Measurements from ENCODE around the gene ZFP36L1. TPM values are rescaled to one million over a fixed set of nuclear protein-coding genes. Genes with fewer than 3 reads are reported as not detected.
"Not testable (repeated sequence)": the region's sequence is repeated elsewhere in the genome, so short reads cannot be mapped to it uniquely, and the experiment has no call there.

Gene ZFP36L1
- polyA plus RNA-seq, 1 donor: 163 TPM

DNA sequence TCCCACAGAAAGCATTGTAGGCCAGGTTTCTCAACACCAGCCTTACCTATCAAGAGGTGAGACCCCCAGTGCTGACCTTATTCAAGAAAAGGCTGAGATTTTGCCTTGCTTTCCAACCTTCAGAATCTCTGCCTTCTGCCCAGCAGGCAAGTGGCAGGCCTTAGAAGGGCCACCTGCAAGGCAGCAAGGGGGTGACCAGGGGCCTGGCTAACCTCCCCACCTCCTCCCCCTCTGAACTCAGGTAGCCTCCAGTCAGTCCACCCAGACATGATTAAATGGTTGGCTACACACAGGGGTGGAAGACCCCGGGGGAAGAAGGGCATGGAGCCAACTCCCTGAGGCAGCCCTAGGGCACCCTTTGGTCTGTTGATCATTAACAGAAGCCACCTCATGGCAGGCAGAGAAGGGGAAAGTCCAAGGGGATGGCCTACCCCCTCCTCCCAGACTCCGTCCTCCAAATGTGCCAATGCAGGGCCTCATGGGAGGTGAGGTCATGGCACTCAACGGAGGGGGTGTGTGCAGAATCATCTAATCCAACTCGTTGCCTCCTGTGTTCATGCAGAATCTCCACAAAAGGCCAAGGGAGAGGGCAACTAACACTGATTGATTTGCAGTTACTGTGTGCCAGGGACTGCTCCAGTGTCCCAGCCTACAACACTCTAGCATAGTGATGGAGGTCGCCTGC is 8.5 kb downstream of the ZFP36L1 start:
- no peak for DNase-seq (ENCODE audit: low read depth)

DNA sequence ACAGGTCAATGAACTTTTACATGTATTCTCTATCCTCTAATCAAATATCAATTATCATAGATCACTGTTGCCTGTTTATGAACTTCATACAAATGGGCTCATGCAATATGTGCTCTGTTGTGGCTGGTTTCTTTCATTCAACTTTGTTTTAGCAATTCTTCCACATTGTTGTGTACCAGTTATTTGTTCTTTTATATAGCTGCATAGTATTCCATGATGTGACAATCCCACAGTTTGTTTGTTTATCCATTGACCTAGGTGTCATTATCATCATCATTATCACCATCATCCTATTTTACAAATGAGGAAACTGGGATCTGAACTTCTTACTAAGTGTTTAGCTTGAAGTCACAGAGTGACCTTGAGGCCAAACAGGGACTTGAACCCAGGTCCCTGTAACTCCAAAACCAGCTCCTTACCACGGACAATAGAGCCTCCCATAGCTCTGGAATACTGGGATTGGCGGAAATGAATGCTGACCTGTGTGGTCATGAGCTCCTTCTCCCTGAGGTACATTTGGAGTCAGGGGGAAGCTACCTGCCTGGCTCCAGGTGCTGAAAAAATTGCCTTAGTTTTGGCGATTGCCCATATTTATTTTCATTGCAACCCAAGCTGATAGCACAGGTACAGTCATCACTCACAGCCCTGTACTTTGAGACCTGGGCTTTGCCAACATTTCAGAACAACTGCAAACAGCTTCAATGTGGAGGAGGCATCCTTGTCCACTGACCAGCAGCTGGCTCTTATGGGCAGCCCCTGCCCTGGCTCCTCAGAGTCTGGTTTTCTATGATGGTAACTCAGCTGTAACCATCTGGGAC is 9.2 kb downstream of the ZFP36L1 start:
- no peak for DNase-seq (ENCODE audit: low read depth)

DNA sequence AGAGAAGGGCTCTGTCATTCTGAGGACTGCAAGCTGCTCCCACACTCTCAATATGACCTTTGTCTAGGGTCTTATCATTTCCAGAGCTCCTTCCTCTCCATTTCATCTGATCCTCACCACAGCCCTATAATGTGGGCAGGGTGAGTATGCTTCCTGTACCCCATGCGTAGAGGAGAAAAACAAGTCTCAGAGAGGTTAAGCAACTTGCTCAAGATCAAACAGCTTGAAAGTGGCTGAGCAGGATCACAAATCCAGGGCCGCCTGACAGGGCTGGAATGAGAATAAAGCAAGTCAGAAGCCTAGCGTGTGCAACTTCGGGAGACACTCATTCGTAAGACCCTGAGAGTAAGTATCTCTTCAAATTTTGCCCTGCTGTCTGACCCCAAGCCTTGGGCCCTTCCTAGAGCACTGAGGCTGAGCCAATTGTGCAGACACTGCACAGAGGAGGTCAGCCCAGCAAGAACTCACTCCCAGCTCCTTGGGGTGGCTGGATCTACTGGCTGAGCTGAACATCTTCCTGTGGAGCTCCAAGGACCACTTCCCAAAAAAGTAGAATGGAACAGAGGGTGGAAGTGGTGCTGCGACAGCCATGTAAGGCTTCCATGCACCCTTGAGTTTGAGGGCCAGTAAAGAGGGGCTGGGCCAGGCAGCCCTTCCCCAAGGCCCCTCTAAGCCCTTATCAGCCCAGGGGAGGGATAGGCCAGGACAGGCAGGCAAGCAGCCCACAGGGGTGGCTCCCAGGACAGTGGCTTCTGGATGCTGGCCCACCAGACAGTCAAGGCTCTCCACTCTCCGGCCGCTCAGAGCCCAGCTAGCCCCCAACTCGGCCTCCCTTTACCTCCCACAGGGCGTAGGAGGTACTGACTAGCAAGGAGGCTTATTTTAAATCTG is 10.5 kb downstream of the ZFP36L1 start:
- no peak for DNase-seq (ENCODE audit: low read depth)

DNA sequence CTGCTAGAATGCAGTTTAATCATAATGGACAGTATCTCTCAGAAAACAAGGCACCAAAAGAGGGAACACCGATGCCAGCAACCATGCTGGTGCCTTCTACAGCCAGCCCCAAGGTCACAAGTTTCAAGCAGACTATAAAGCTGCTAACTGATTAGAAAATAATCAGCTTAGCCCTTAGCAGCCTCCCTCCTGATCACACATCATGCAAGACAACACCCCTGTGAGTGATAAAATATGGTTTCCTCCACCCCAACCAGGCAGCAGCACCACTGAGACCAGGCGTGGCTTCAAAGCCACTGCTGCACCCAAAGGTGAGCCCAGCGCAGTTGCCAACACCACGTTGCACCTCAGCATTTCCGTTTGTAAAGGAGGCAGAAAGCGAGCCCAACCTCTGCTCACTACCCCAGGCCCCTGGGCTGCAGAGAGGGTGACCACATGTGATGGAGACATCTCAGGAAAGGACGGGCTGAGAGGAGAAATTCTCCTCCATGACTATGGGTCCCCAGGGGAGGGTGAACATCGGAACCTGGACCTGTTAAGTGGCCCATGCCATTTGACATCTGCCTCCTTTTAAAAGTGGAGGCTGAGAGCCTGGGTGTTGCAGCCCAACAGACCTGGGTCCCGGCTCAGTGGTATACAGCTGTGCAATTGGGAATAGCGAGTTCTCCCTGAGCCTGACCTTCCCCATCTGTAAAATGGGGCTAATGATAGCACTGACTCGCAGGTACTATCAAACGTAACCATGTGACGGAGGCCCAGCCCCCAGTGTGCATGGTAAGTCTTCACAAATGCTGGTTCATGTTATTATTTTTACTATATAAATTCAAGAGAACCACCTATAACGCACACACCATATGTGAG is 11.5 kb downstream of the ZFP36L1 start:
- DNase-seq (ENCODE audit: low read depth): no peak

DNA sequence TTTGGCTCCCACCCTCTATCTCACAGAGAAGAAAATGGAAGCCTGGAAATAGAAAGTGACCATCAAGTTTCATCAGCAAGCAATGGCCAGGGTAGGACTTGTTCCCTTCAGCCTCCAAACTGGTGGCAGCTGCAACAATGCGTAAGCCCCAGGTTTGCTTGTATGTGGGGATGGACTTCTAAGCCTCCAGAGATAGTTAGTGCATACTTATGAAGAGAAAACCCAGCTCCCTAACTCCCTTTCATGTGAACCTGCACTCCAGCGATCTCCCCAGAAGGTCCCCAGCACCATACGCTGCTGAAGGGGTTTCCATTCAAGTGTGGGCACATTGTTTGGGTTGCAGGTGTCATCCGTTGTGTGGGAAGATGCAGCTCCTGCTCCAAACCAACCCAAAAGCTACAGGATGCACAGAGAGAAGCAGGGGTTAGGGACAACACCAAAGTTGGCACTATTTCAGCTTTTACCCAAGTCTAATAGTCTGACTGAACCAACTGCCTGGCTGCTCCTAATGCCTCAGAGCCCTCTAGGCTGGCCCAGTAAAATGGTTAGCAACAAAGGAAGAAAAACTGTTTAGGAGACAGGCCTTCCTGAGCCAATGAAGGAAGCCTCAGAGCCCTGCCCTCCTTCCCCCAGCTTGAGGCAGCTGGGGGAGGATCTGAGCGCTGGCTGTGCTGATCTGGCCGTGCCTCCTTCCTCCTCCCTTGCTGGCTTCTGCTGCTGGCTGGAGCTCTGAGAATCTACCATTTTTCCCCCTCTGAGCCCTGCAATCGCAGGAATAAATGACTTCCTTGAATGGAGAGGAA is 12.3 kb downstream of the ZFP36L1 start:
- no peak for DNase-seq (ENCODE audit: low read depth)

DNA sequence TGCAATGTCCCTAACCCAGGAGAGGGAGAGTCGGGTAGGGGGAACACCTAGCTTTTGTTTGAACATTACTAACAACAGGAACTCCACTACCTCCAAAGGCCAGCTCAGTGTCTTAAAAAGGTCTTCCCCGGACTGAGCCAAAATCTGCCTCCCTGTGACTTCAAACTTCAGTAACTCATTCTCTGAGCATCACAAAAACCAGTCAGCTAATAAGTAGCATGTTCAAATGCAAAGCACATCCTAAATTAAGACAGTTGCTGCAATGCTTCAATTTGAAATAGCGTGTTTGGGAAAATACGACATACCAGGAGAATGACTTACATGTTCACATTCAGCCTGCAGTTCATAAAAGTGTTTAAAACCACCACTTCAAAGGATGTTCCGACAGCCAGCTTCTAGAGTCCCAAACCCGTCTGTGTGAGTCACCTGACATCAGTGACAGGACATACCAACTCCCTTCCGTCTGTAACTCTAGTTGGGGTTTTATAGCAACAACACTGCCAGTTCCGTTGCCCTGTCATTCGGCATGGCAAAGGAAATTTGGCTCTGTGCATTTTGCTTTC is 13.0 kb downstream of the ZFP36L1 start:
- no peak for DNase-seq (ENCODE audit: low read depth)

DNA sequence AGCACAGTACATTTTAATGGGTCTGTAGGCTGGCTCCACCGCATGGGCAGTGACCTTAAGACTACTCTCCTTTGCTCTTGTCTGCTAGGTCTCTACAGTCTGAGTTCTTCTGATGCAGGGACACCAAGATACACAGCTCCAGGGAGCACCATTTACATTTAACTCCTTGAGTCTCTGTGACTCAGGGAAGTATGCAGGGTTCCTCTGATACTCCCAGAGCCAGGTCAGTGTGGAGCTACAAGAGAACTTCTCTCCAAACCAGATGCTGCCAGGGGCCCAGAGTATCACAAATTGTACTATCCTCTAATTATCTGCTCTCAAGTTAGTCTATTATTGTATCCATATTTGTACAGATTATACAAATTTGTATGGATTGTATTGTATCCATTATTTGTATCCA is 15.2 kb downstream of the ZFP36L1 start:
- DNase-seq (ENCODE audit: low read depth): no peak

DNA sequence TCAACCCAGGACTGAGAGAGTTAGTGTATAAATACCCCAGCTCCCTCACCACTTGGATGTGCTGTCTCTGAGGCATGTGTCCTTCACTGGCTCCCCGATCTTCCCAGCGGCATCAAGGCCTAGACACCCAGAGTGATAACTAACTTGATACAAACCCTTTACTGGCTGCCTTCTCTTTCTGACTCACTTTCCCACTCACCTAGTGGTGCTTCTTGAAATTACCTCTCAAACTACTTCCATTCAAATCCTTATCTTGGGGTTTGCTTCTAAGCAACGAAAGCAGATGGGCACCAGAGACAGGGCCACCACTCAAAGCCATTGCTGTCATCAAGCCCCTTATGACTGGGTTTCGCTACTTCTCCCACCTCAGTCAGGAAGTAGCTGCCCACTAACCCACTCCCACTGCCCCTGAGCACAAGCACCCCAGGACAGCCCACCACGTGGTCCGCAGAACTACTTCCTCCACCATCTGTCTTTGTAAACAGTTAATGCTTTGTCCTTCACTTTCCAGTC is 17.2 kb downstream of the ZFP36L1 start:
- no peak for DNase-seq (ENCODE audit: low read depth)

DNA sequence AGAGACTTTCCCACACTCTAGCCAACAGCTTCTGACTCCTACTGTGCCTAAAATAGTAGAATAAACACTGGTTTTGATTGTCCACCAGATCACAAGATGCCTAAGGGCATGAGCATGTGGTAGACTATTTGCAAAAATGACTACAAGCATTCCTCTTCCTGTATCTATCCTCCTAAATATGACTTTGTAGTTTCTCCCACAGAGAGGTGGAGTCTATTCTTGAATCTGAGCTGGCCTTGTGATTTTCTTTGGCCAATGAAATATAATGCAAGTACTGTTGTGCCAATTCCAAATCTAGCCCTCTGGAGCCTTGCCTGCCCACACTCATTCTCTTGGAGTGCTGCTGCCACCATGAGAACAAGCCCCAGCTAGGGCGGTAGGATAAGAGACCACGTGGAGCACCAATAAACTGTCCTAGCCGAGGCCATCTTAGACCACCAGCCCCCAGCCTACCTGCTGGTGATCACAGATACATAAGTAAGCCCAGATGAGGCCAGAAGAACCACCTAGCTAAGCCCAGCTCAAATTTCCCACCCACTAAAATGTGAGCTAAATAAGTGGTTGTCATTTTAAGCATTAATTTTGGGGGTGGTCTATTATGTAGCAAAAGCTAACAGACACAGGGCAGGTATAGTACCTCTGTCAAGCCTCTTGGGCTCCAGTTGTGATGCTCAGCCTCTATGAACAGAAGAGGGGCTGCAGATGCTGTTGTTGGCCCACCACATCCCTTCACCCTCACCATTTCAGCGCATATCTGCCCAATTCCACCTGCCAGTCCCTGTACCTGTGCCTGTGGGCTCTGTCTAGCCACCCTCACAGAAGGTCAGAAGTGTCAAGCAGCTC is 17.9 kb downstream of the ZFP36L1 start:
- DNase-seq (ENCODE audit: low read depth): no peak

DNA sequence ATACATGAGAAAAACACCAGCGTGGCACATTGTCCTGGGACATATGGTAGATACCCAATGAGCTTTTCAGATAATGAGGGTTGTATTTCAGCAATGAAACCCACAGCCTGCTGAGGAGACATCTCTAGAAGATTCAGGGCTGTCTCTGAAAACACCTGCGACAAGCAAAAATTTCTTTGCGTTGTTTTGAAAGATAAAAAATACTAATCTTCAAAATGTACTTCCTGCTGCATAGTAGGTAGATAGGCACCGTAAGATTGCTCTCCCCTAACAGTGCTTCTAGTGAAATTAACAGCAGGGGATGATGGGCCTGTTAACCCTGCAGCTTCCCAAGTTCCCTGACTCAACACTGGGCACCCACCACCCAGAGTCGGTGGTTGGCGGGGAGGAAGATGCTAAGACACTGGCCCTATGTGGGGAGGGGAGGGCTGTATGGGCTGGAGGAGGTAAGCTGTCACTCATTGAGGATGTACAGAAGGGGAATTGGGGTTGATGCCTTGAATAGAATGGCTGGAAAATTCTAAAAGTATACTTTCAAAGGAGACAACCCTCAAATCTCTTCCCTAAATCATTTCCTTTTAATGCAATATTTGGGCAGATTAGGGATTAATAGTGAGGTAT is 20.0 kb downstream of the ZFP36L1 start:
- DNase-seq (ENCODE audit: low read depth): no peak

DNA sequence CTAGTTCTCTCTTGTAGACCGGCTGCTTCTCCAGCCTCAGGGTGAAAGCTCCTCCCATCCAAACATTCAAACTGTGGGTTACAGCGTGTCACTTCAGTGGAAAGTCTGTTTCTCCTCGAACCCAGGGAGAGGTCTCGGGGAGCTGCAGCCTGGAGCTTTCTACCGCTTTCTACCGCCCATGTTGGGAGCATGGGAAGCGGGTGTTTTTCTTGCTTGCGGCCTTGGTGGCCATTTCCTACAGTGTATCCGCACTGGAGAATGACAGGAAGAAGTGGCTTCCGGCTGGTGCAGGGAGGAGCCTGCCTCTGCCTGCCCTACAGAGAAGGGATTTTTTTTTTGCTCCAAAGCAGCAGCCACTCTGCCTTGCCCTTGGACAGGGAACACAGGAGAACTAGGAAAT is 21.2 kb downstream of the ZFP36L1 start:
- no peak for DNase-seq (ENCODE audit: low read depth)

DNA sequence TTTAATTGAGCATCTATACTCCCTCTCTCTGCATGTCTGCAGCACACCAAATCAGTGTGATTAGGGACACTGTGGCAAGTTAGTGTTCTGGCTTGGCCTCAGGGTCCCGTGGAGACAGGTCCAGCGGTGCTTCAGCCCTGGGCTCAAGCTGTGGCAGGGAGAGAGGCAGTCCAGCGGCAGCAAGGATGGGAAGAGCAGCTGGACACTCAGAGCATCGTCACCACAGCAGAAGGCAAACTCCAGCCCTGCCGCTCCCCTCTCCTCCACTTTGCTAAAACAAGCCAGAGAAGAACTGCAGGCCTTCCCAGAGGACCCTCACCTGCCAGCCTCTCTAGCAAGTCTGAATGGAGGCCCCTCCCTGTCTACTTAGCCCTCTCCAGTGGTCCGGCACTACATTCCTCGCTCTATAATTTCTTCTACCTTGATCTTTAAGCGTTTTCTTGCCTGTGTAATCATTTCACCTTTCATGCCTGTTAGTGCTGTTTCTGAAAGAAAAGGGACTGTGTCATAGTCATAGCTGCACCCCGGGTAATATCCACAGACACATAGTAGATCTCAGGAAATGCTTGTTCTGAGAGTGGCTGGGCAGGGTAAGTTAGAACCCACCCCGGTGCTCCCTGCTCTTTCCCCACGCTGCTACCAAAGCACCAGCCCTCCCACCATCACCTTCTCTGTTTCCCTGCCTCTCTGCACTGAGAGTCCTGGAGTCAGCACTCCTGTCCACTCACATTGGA is 22.1 kb downstream of the ZFP36L1 start:
- DNase-seq (ENCODE audit: low read depth): no peak

DNA sequence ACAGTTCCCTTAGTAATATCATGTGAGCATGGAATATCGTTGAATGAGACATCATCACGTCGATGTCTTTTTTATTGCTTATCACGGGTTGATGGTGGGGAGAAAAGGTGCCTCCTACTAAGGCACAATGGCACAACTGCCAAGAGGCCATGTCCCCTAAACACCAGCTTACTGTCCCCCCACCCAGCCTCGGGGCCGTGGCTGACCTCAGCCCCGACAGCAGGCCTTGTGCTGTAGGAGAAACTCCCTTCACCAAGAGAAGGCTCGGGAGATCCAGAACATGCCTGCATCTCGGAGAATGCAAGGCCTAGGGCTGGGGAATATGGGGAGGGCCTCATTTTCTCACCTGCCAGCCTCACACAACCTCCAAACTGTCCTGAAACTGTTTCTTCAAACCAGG is 22.8 kb downstream of the ZFP36L1 start:
- no peak for DNase-seq (ENCODE audit: low read depth)

DNA sequence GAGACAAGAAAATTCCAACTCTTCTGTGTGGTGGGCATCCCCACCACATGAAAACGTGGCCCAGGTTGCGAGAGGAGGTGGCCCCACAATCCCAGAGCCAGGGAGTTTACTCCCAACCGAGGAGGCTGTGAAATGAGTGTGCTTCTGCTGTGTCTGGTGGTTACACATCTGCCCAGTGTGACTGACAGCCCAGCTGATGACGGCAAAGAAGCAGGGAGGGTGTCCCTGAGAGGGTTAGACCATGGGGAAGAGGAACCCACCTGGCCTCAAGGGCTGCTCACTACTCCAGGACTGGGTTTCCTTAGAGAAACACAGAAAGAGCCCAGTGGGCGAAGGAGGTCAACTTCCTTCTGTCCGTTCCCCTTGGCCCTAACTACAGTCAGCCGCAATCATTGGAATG is 24.6 kb downstream of the ZFP36L1 start:
- DNase-seq (ENCODE audit: low read depth): no peak

DNA sequence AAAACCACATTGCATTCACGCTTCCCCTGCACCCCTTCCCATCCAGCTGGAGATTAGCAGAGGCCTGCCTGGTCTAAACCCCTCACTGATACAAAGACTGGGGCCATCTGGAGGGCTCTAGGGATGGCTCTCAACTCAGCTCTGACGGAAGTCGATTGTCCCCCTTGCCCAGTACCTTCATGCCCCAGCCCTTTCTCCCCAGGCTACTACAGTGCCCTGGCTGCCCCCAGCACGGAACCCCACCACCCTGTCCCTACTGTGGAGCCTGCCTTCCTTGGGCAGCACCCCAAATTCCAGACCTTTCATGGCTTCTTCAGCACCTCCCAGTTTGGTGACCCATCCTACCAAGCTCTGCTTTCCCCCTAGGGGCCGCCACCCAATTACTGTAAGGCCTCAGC is 25.6 kb downstream of the ZFP36L1 start:
- DNase-seq (ENCODE audit: low read depth): no peak

DNA sequence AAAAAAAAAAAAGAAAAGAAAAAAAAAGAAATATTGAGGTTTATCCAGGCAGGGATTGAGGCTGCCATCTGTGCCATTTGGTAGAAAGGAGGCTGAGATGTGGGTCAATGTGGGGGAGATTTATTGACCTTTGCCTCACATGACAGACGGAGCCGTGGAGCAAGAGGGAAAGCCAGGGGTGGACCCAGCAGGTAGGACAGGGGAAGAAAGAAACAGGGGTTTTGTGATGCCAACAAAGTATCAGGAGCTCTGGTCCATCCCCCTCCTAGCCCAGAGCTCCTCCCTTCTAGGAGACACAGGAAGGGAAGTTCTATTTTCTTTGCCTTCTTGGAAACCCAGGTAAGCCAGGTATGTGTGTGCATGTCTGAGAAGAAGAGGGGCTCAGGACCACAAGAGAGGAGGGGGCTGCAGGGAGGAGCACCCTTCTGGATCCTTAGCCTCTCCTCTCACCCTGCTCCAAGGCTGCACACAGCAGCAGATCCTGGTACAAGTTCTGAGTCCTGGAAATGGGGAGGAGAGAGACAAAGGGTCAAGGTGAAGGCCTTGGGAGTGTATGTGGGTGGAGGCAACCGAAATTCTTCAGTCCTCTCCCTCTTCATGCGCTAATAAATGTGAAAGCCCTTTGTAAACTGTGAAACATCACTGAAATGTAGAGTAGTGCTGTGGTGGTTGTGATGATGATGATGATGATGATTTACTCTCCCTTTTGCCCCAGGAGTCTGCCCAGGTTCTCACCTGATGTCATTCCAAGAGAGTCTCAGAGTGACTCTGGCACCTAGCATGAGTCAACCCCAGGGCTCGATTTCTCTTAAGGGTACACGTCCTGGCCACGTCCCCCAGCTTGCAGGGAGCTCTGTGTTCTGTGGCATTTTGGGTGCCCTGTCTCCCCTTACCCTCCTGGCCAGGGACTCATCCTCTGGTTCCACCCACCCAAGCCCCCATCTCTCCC is 26.3 kb downstream of the ZFP36L1 start:
- DNase-seq (ENCODE audit: low read depth): no peak

DNA sequence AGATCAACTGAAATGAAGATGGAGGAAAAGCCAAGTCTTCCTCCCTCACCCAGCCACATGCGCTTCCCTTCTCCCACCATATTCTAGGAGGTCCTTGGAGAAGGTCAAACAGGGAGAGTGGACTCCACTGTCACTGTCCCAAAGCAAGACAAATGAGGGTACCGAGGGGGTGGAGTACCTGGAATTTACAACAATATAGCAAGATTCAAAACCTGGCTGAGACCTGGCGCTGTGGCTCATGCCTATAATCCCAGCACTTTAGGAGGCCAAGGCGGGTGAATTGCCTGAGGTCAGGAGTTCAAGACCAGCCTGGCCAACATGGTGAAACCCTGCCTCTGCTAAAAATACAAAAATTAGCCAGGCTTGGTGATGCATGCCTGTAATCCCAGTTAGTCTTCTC is 29.0 kb downstream of the ZFP36L1 start:
- not testable (repeated sequence) for DNase-seq (ENCODE audit: low read depth)

Measured in forelimb muscle (tissue), 1 donor.